ENCODE results near the gene CBX5.

Gene CBX5

GRCh38 chr12:54222609-54223008 is 57.3 kb downstream of the CBX5 start:
- no peak for DNase-seq
- no peaks in the 10 kb centered on the region for H3K27me3 ChIP-seq
- TF ChIP-seq, protein P1, sequence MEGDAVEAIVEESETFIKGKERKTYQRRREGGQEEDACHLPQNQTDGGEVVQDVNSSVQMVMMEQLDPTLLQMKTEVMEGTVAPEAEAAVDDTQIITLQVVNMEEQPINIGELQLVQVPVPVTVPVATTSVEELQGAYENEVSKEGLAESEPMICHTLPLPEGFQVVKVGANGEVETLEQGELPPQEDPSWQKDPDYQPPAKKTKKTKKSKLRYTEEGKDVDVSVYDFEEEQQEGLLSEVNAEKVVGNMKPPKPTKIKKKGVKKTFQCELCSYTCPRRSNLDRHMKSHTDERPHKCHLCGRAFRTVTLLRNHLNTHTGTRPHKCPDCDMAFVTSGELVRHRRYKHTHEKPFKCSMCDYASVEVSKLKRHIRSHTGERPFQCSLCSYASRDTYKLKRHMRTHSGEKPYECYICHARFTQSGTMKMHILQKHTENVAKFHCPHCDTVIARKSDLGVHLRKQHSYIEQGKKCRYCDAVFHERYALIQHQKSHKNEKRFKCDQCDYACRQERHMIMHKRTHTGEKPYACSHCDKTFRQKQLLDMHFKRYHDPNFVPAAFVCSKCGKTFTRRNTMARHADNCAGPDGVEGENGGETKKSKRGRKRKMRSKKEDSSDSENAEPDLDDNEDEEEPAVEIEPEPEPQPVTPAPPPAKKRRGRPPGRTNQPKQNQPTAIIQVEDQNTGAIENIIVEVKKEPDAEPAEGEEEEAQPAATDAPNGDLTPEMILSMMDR (IDR thresholded peaks at IDR 0.05; ENCODE audit: low read depth, low read length) = no peak

DNA sequence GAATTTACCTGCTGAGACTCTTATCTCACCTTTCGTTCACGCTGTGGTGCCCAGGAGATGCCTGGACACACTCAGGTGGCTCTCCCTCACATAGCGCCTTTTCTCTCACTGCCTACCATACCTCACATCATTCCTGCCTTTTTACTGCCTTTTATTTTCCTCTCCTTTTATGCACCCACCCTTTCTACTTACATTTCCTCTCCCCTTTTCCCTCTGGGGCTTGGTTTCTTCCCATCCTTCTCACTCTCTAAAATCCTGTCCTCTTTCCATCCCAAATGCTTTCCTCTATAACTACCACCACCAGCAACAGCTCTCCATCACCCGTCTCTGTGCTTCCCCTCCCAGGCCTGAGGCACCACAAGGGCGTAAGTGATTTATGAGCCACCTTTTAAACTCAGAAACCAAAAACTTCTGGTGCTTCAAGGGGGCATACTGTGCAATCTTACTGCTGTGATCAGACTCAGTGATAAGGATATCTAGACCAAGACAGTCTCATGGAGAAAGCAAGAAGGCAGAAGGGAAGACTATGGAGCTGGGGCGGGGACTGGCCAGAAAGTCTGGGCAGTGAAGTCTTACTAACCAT is 58.4 kb downstream of the CBX5 start:
- Histone ChIP-seq H3K27me3 (peaks cover 1% of the 10 kb centered on the region; the same call in 1 of the 2 replicates), H3K4me3 (ENCODE audit: low read depth, low read length) (no peak overlapping the region), H3K4me1 (no peaks in the 10 kb centered on the region), H3K36me3 (no peaks in the 10 kb centered on the region), H3K9me3 (no peaks in the 10 kb centered on the region)
- no peak for DNase-seq
- TF ChIP-seq, protein P1 (IDR thresholded peaks at IDR 0.05; ENCODE audit: low read depth, low read length) = no peak

More at GRCh38 chr12:54222609-54223008, 57.3 kb downstream of the CBX5 start:
- H3K9me3 ChIP-seq = no peaks in the 10 kb centered on the region
- no peaks in the 10 kb centered on the region for H3K4me1 ChIP-seq
- no peaks in the 10 kb centered on the region for H3K36me3 ChIP-seq
- H3K4me3 ChIP-seq (ENCODE audit: low read depth, low read length) = no peak overlapping the region

GRCh38 chr12:54220567-54220966 is 59.4 kb downstream of the CBX5 start:
- H3K4me3 ChIP-seq (ENCODE audit: low read depth, low read length) = no peak overlapping the region
- no peaks in the 10 kb centered on the region for H3K36me3 ChIP-seq
- no peaks in the 10 kb centered on the region for H3K9me3 ChIP-seq
- DNase-seq = no peak
- H3K4me1 ChIP-seq = no peaks in the 10 kb centered on the region
- peaks cover 8% of the 10 kb centered on the region for H3K27me3 ChIP-seq
- TF ChIP-seq, protein P1 (IDR thresholded peaks at IDR 0.05; ENCODE audit: low read depth, low read length) = no peak

GRCh38 chr12:54220092-54220557 is 59.8 kb downstream of the CBX5 start:
- peak; percentile 74 for DNase-seq
- Histone ChIP-seq H3K4me3 (ENCODE audit: low read depth, low read length) (no peak overlapping the region), H3K4me1 (no peaks in the 10 kb centered on the region), H3K9me3 (no peaks in the 10 kb centered on the region), H3K27me3 (peaks cover 8% of the 10 kb centered on the region), H3K36me3 (no peaks in the 10 kb centered on the region)
- TF ChIP-seq, protein P1 (IDR thresholded peaks at IDR 0.05; ENCODE audit: low read depth, low read length) = peak; percentile 91

- peaks cover 3% of the 10 kb centered on the region; the same call in 1 of the 2 replicates for H3K4me1 ChIP-seq
- H3K4me3 ChIP-seq (ENCODE audit: low read depth, low read length) = no peak overlapping the region
- no peak for DNase-seq
- H3K27me3 ChIP-seq = peaks cover 8% of the 10 kb centered on the region
- H3K36me3 ChIP-seq = no peaks in the 10 kb centered on the region
- TF ChIP-seq, protein P1 (IDR thresholded peaks at IDR 0.05; ENCODE audit: low read depth, low read length) = no peak
- no peaks in the 10 kb centered on the region for H3K9me3 ChIP-seq
These were observed 62.1 kb downstream of the CBX5 start for GRCh38 chr12:54217774-54218241.

Data from BE2C (cell line).